ENCODE results near the gene SYPL2.

DNA sequence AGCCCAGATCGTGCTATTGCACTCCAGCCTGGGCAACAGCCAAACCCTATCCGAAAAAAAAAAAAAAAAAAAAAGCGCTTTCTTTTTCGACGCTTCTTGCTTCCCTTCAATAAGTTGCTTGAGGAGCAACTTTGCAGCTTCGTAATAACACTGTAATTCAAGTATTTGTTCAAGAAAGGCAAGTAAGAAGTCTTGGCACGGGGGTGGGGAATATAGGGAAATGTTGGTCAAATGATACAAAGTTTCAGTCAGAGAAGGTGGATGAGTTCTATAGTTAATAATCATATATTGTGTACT is 39.2 kb upstream of the SYPL2 start:
- TF ChIP-seq, protein P1, sequence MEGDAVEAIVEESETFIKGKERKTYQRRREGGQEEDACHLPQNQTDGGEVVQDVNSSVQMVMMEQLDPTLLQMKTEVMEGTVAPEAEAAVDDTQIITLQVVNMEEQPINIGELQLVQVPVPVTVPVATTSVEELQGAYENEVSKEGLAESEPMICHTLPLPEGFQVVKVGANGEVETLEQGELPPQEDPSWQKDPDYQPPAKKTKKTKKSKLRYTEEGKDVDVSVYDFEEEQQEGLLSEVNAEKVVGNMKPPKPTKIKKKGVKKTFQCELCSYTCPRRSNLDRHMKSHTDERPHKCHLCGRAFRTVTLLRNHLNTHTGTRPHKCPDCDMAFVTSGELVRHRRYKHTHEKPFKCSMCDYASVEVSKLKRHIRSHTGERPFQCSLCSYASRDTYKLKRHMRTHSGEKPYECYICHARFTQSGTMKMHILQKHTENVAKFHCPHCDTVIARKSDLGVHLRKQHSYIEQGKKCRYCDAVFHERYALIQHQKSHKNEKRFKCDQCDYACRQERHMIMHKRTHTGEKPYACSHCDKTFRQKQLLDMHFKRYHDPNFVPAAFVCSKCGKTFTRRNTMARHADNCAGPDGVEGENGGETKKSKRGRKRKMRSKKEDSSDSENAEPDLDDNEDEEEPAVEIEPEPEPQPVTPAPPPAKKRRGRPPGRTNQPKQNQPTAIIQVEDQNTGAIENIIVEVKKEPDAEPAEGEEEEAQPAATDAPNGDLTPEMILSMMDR (conservative IDR thresholded peaks at IDR 0.05; ENCODE audit: low read depth, low read length) = no peak
- no peak for TF ChIP-seq EZH2 (IDR thresholded peaks at IDR 0.05; ENCODE audit: low read length, unreplicated experiment)
- TF ChIP-seq EZH2phosphoT487 (IDR thresholded peaks at IDR 0.05; ENCODE audit: borderline replicate concordance, low read length) = no peak

All from PC-3 (cell line).